SK-N-SH treated with all-trans-retinoic acid at 6 μM for 48 hours (cell line): Measurements from ENCODE around the gene OR5B12.

Experiments
- ATAC-seq: fragments of 200-7000 bp; cut with Tn5 transposase; 3 replicates; pipeline ENCODE4 v1.9.1; 2020; ENCODE audit warnings: mild to moderate bottlenecking, moderate library complexity
- BACH2 ChIP-seq: fragments of 250-450 bp; sonication (Bioruptor Pico); IDR thresholded peaks from 2 replicates; pipeline ENCODE4 v1.9.0; 2021; ENCODE audit warnings: mild to moderate bottlenecking, borderline replicate concordance
- CREB5 ChIP-seq: fragments of 250-450 bp; sonication (Bioruptor Pico); IDR thresholded peaks from 2 replicates; pipeline ENCODE4 v1.5.1; 2020; ENCODE audit warnings: low read depth, mild to moderate bottlenecking, moderate library complexity
- CSDC2 ChIP-seq: fragments of 250-450 bp; sonication (Bioruptor Pico); IDR thresholded peaks from 2 replicates; pipeline ENCODE4 v1.5.0; 2020; ENCODE audit warnings: mild to moderate bottlenecking, moderate library complexity
- CSRNP3 ChIP-seq: fragments of 250-450 bp; sonication (Bioruptor Pico); IDR thresholded peaks from 2 replicates; pipeline ENCODE4 v1.5.1; 2021; ENCODE audit warnings: mild to moderate bottlenecking, moderate library complexity
- ESRRG ChIP-seq: fragments of 250-450 bp; sonication (Bioruptor Pico); IDR thresholded peaks from 2 replicates; pipeline ENCODE4 v1.6.1; 2021; ENCODE audit warnings: mild to moderate bottlenecking
- GLIS3 ChIP-seq: fragments of 250-450 bp; sonication (Bioruptor Pico); IDR thresholded peaks from 2 replicates; pipeline ENCODE4 v1.5.0; 2020; ENCODE audit warnings: mild to moderate bottlenecking, moderate library complexity
- ISL1 ChIP-seq: fragments of 250-450 bp; sonication (Bioruptor Pico); IDR thresholded peaks from 2 replicates; pipeline ENCODE4 v2.1.2; 2022; ENCODE audit warnings: mild to moderate bottlenecking, moderate library complexity
- OSR1 ChIP-seq: fragments of 250-450 bp; sonication (Bioruptor Pico); IDR thresholded peaks from 2 replicates; pipeline ENCODE4 v1.8.0; 2022; ENCODE audit warnings: moderate library complexity, mild to moderate bottlenecking, inconsistent platforms
- PATZ1 ChIP-seq: fragments of 250-450 bp; sonication (Bioruptor Pico); IDR thresholded peaks from 2 replicates; pipeline ENCODE4 v1.8.0; 2020; ENCODE audit warnings: mild to moderate bottlenecking, moderate library complexity, borderline replicate concordance
- POU6F1 ChIP-seq: fragments of 250-450 bp; sonication (Bioruptor Pico); IDR thresholded peaks from 2 replicates; pipeline ENCODE4 v1.8.0; 2021; ENCODE audit warnings: low read depth, mild to moderate bottlenecking, moderate library complexity, borderline replicate concordance
- PPARA ChIP-seq: fragments of 250-450 bp; sonication (Bioruptor Pico); IDR thresholded peaks from 2 replicates; pipeline ENCODE4 v1.5.0; 2020; ENCODE audit warnings: mild to moderate bottlenecking, borderline replicate concordance
- RARB ChIP-seq: fragments of 250-450 bp; sonication (Bioruptor Pico); IDR thresholded peaks from 2 replicates; pipeline ENCODE4 v1.8.0; 2021; ENCODE audit warnings: mild to moderate bottlenecking, moderate library complexity
- SNAI2 ChIP-seq: fragments of 250-450 bp; sonication (Bioruptor Pico); IDR thresholded peaks from 2 replicates; pipeline ENCODE4 v1.5.0; 2020; ENCODE audit warnings: mild to moderate bottlenecking, moderate library complexity
- TOX ChIP-seq: fragments of 250-450 bp; sonication (Bioruptor Pico); IDR thresholded peaks from 2 replicates; pipeline ENCODE4 v1.8.0; 2021; ENCODE audit warnings: mild to moderate bottlenecking, moderate library complexity, borderline replicate concordance
- TSHZ2 ChIP-seq: fragments of 250-450 bp; sonication (Bioruptor Pico); IDR thresholded peaks from 2 replicates; pipeline ENCODE4 v1.5.0; 2020; ENCODE audit warnings: mild to moderate bottlenecking, moderate library complexity
- ZC3H10 ChIP-seq: fragments of 250-450 bp; sonication (Bioruptor Pico); IDR thresholded peaks from 2 replicates; pipeline ENCODE4 v1.5.1; 2021; ENCODE audit warnings: mild to moderate bottlenecking, moderate library complexity
- ZFP3 ChIP-seq: fragments of 250-450 bp; sonication (Bioruptor Pico); IDR thresholded peaks from 2 replicates; pipeline ENCODE4 v1.5.0; 2020; ENCODE audit warnings: mild to moderate bottlenecking, moderate library complexity
- ZFP30 ChIP-seq: fragments of 450-650 bp; formaldehyde crosslinking; IDR thresholded peaks from 2 replicates; pipeline ENCODE4 v1.5.0; 2022; ENCODE audit warnings: mild to moderate bottlenecking, moderate library complexity
- ZNF565 ChIP-seq: fragments of 450-650 bp; formaldehyde crosslinking; conservative IDR thresholded peaks from 2 replicates; pipeline ENCODE4 v1.5.0; 2020; ENCODE audit warnings: low read depth, mild to moderate bottlenecking, moderate library complexity
- ZNF70 ChIP-seq: fragments of 450-650 bp; formaldehyde crosslinking; IDR thresholded peaks from 2 replicates; pipeline ENCODE4 v1.5.0; 2020; ENCODE audit warnings: mild to moderate bottlenecking, moderate library complexity

OR5B12 gene

GRCh38 chr11:58391879-58392278 lies 50.2 kb downstream of the OR5B12 start:
- ATAC-seq, result no peak
- no peak for TF ChIP-seq POU6F1 (CRISPR knock-in tag)
- TF ChIP-seq GLIS3 (CRISPR knock-in tag), result no peak
- TF ChIP-seq ZFP3 (CRISPR knock-in tag), result no peak
- no peak for TF ChIP-seq ZNF565 (CRISPR knock-in tag)
- no peak for TF ChIP-seq TOX (CRISPR knock-in tag)
- no peak for TF ChIP-seq ZFP30
- no peak for TF ChIP-seq BACH2
- no peak for TF ChIP-seq RARB (CRISPR knock-in tag)
- no peak for TF ChIP-seq ZNF70 (CRISPR knock-in tag)
- TF ChIP-seq ISL1, result no peak
- TF ChIP-seq PATZ1 (CRISPR knock-in tag), result no peak
- no peak for TF ChIP-seq ESRRG (CRISPR knock-in tag)
- TF ChIP-seq TSHZ2 (CRISPR knock-in tag), result no peak
- no peak for TF ChIP-seq CSDC2

GRCh38 chr11:58390551-58391063 lies 51.4 kb downstream of the OR5B12 start:
- ATAC-seq, result no peak
- TF ChIP-seq ESRRG (CRISPR knock-in tag) (no peak), CREB5 (CRISPR knock-in tag) (no peak), PPARA (CRISPR knock-in tag) (no peak), ISL1 (no peak), SNAI2 (CRISPR knock-in tag) (no peak), ZC3H10 (CRISPR knock-in tag) (no peak), POU6F1 (CRISPR knock-in tag) (no peak), OSR1 (CRISPR knock-in tag) (no peak), CSRNP3 (CRISPR knock-in tag) (no peak), ZFP30 (no peak), RARB (CRISPR knock-in tag) (no peak), TOX (CRISPR knock-in tag) (no peak)
- TF ChIP-seq, all 23 proteins: peak for 0
